MM.1S (cell line): ENCODE data around the gene LRRC27.
"Not testable (repeated sequence)": the region's sequence is repeated elsewhere in the genome, so short reads cannot be mapped to it uniquely, and the experiment has no call there.

Experiments used
- DNase-seq: peaks from one replicate; pipeline ENCODE4 v3.0.0-alpha.2; 2015
- H2AFZ ChIP-seq: fragments of 300-600 bp; sonication (generic); 2 replicates; pipeline ENCODE4 v1.6.0; 2016; ENCODE audit warnings: antibody characterized with exemption, low read length
- H3F3A ChIP-seq: fragments of 300-600 bp; sonication (generic); 2 replicates; pipeline ENCODE4 v1.6.1; 2016; ENCODE audit warnings: mild to moderate bottlenecking, antibody characterized with exemption, low read length, moderate library complexity, mixed read lengths; ENCODE audit not compliant: insufficient read depth
- H3K27ac ChIP-seq: fragments of 300-600 bp; sonication (generic); 2 replicates; pipeline ENCODE4 v1.5.1; 2016; ENCODE audit warnings: mild to moderate bottlenecking, low read length
- H3K27me3 ChIP-seq: fragments of 300-600 bp; sonication (generic); replicated peaks from 2 replicates; pipeline ENCODE4 v1.6.0; 2016; ENCODE audit warnings: low read length; ENCODE audit not compliant: insufficient read depth
- H3K36me3 ChIP-seq: fragments of 300-600 bp; sonication (generic); replicated peaks from 2 replicates; pipeline ENCODE4 v1.6.1; 2016; ENCODE audit warnings: mild to moderate bottlenecking, low read length, mixed read lengths; ENCODE audit not compliant: insufficient read depth
- H3K4me1 ChIP-seq: fragments of 300-600 bp; sonication (generic); 2 replicates; pipeline ENCODE4 v1.6.1; 2016; ENCODE audit warnings: low read length, mixed read lengths
- H3K4me2 ChIP-seq: fragments of 300-600 bp; sonication (generic); 2 replicates; pipeline ENCODE4 v1.6.0; 2016; ENCODE audit warnings: low read depth, low read length
- H3K4me3 ChIP-seq: fragments of 300-600 bp; sonication (generic); 2 replicates; pipeline ENCODE4 v1.5.1; 2016; ENCODE audit warnings: low read length, mixed read lengths
- H3K79me2 ChIP-seq: fragments of 300-600 bp; sonication (generic); 2 replicates; pipeline ENCODE4 v1.6.1; 2016; ENCODE audit warnings: mixed run types, low read length, mixed read lengths
- H3K9ac ChIP-seq: fragments of 300-600 bp; sonication (generic); 2 replicates; pipeline ENCODE4 v1.6.1; 2016; ENCODE audit warnings: low read length, mixed read lengths
- H3K9me2 ChIP-seq: fragments of 300-600 bp; sonication (generic); replicated peaks from 2 replicates; pipeline ENCODE4 v1.6.1; 2016; ENCODE audit warnings: mild to moderate bottlenecking, low read length, mixed read lengths; ENCODE audit not compliant: insufficient read depth
- H3K9me3 ChIP-seq: fragments of 300-600 bp; sonication (generic); replicated peaks from 2 replicates; pipeline ENCODE4 v1.6.1; 2016; ENCODE audit warnings: mild to moderate bottlenecking, low read length, mixed read lengths; ENCODE audit not compliant: insufficient read depth
- H4K20me1 ChIP-seq: fragments of 300-600 bp; sonication (generic); 2 replicates; pipeline ENCODE4 v1.6.1; 2016; ENCODE audit warnings: mild to moderate bottlenecking, low read length, moderate library complexity, mixed read lengths; ENCODE audit not compliant: insufficient read depth
- CTCF ChIP-seq: fragments of 300-600 bp; sonication (generic); IDR thresholded peaks from 2 replicates; pipeline ENCODE4 v1.5.1; 2016; ENCODE audit warnings: antibody characterized with exemption, low read length, mixed read lengths
- EZH2 ChIP-seq: fragments of 300-600 bp; sonication (generic); optimal IDR thresholded peaks from 2 replicates; pipeline ENCODE3; 2017; ENCODE audit warnings: low read depth, mild to moderate bottlenecking, antibody characterized with exemption, low read length, mixed read lengths
- EZH2phosphoT487 ChIP-seq: fragments of 300-600 bp; sonication (generic); IDR thresholded peaks from 2 replicates; pipeline ENCODE4 v1.6.1; 2018; ENCODE audit warnings: antibody characterized with exemption, low read length

LRRC27 gene

GRCh38 chr10:132316133-132316532 lies 15.9 kb upstream of the LRRC27 start:
- Histone ChIP-seq H4K20me1 (no peaks in the 10 kb centered on the region), H3K79me2 (no peaks in the 10 kb centered on the region), H3K4me1 (no peaks in the 10 kb centered on the region), H3K4me3 (no peak overlapping the region), H3K27me3 (no peaks in the 10 kb centered on the region), H3K9me2 (no peaks in the 10 kb centered on the region), H3K4me2 (no peak overlapping the region), H2AFZ (no peak overlapping the region), H3K9me3 (no peaks in the 10 kb centered on the region), H3K36me3 (no peaks in the 10 kb centered on the region), H3K9ac (no peak overlapping the region), H3F3A (no peaks in the 10 kb centered on the region), H3K27ac (no peak overlapping the region)
- TF ChIP-seq EZH2phosphoT487: no peak
- no peak for DNase-seq

GRCh38 chr10:132317477-132317876 lies 14.5 kb upstream of the LRRC27 start:
- H3K36me3 ChIP-seq, DNase-seq, H3K79me2 ChIP-seq, H3K9me2 ChIP-seq, H3K4me1 ChIP-seq, H3K27me3 ChIP-seq, H2AFZ ChIP-seq, H3K4me2 ChIP-seq, H3F3A ChIP-seq, H3K27ac ChIP-seq, H3K9ac ChIP-seq, H4K20me1 ChIP-seq, H3K9me3 ChIP-seq, H3K4me3 ChIP-seq: not testable (repeated sequence)

- TF ChIP-seq EZH2: no peak
- TF ChIP-seq CTCF: no peak
- TF ChIP-seq EZH2phosphoT487: no peak
- Histone ChIP-seq H3K4me2 (no peak overlapping the region), H3K27me3 (no peaks in the 10 kb centered on the region), H2AFZ (no peak overlapping the region), H3K79me2 (no peaks in the 10 kb centered on the region), H3K27ac (no peak overlapping the region), H3K4me3 (no peak overlapping the region), H3K9me2 (no peaks in the 10 kb centered on the region), H4K20me1 (no peaks in the 10 kb centered on the region), H3K9me3 (no peaks in the 10 kb centered on the region), H3K9ac (no peak overlapping the region), H3F3A (no peaks in the 10 kb centered on the region), H3K36me3 (no peaks in the 10 kb centered on the region), H3K4me1 (no peaks in the 10 kb centered on the region)
- DNase-seq: no peak
These were observed 11.9 kb upstream of the LRRC27 start for GRCh38 chr10:132319853-132320653.

GRCh38 chr10:132320654-132321469 lies 11.1 kb upstream of the LRRC27 start:
- H3K9me2 ChIP-seq: no peaks in the 10 kb centered on the region
- H3K4me1 ChIP-seq: no peaks in the 10 kb centered on the region
- no peak overlapping the region for H3K4me2 ChIP-seq
- TF ChIP-seq EZH2: no peak
- no peak for TF ChIP-seq EZH2phosphoT487
- TF ChIP-seq CTCF: no peak
- no peaks in the 10 kb centered on the region for H3K79me2 ChIP-seq
- H2AFZ ChIP-seq: no peak overlapping the region
- H3K9me3 ChIP-seq: no peaks in the 10 kb centered on the region
- no peak for DNase-seq
- H3K4me3 ChIP-seq: no peak overlapping the region
- H3K36me3 ChIP-seq: no peaks in the 10 kb centered on the region
- no peaks in the 10 kb centered on the region for H3K27me3 ChIP-seq
- H3K9ac ChIP-seq: no peak overlapping the region
- no peak overlapping the region for H3K27ac ChIP-seq
- no peaks in the 10 kb centered on the region for H4K20me1 ChIP-seq
- H3F3A ChIP-seq: no peaks in the 10 kb centered on the region
